RWPE2 (cell line): ENCODE measurements around the gene AKR1C1.
"Not testable (repeated sequence)": the region's sequence is repeated elsewhere in the genome, so short reads cannot be mapped to it uniquely, and the experiment has no call there.

Experiments used
- ATAC-seq: fragments of 200-7000 bp; cut with Tn5 transposase; 3 replicates; pipeline ENCODE4 v1.9.1; 2021; ENCODE audit warnings: low read depth
- DNase-seq: peaks from one replicate; pipeline ENCODE4 v3.0.0-alpha.2; 2020; ENCODE audit warnings: low spot score
- H3K27ac ChIP-seq: fragments of 450-650 bp; 2 replicates; pipeline ENCODE4 v1.5.1; 2017; ENCODE audit warnings: mild to moderate bottlenecking; ENCODE audit not compliant: poor library complexity, severe bottlenecking
- H3K27me3 ChIP-seq: fragments of 250-450 bp; sonication (Bioruptor Pico); 2 replicates; pipeline ENCODE4 v1.5.1; 2021; ENCODE audit warnings: mild to moderate bottlenecking, moderate library complexity; ENCODE audit not compliant: insufficient read depth, poor library complexity, severe bottlenecking
- H3K36me3 ChIP-seq: fragments of 250-450 bp; sonication (Bioruptor Pico); 2 replicates; pipeline ENCODE4 v1.5.1; 2020; ENCODE audit warnings: low read depth, mild to moderate bottlenecking, moderate library complexity
- H3K4me1 ChIP-seq: fragments of 250-450 bp; sonication (Bioruptor Pico); 2 replicates; pipeline ENCODE4 v1.5.1; 2021; ENCODE audit warnings: mild to moderate bottlenecking, moderate library complexity; ENCODE audit not compliant: insufficient read depth, poor library complexity, severe bottlenecking
- H3K4me3 ChIP-seq: fragments of 250-450 bp; sonication (Bioruptor Pico); 2 replicates; pipeline ENCODE4 v1.5.1; 2021; ENCODE audit warnings: mild to moderate bottlenecking, moderate library complexity; ENCODE audit not compliant: severe bottlenecking
- H3K9me3 ChIP-seq: fragments of 250-450 bp; sonication (Bioruptor Pico); 2 replicates; pipeline ENCODE4 v1.5.1; 2021; ENCODE audit warnings: mild to moderate bottlenecking, moderate library complexity; ENCODE audit not compliant: severe bottlenecking
- CTCF ChIP-seq: fragments of 450-650 bp; IDR thresholded peaks from one replicate; pipeline ENCODE4 v1.5.1; 2017; ENCODE audit warnings: mild to moderate bottlenecking, moderate library complexity; ENCODE audit not compliant: poor library complexity, severe bottlenecking

AKR1C1 gene

GRCh38 chr10:5014936-5015335 lies 51.7 kb downstream of the AKR1C1 start:
- DNase-seq (no peak), ATAC-seq (peak; percentile 40; the same call in 1 of the 3 replicates)
- H3K4me3 ChIP-seq: no peak overlapping the region
- H3K9me3 ChIP-seq: no peaks in the 10 kb centered on the region
- no peaks in the 10 kb centered on the region for H3K27me3 ChIP-seq
- H3K27ac ChIP-seq: no peak overlapping the region
- peak; percentile 12 for TF ChIP-seq CTCF
- H3K36me3 ChIP-seq: no peaks in the 10 kb centered on the region
- no peaks in the 10 kb centered on the region for H3K4me1 ChIP-seq

- H3K27ac ChIP-seq: no peak overlapping the region
- no peak overlapping the region for H3K4me3 ChIP-seq
- H3K27me3 ChIP-seq: no peaks in the 10 kb centered on the region
- H3K36me3 ChIP-seq: no peaks in the 10 kb centered on the region
- no peaks in the 10 kb centered on the region for H3K9me3 ChIP-seq
- H3K4me1 ChIP-seq: no peaks in the 10 kb centered on the region
- DNase-seq (no peak), ATAC-seq (no peak)
- no peak for TF ChIP-seq CTCF
Measured at GRCh38 chr10:5018134-5018533, 54.9 kb downstream of the AKR1C1 start.

GRCh38 chr10:5018671-5019277 lies 55.6 kb downstream of the AKR1C1 start:
- ATAC-seq: peak; percentile 93
- H3K27me3 ChIP-seq, H3K4me1 ChIP-seq, H3K27ac ChIP-seq, H3K4me3 ChIP-seq, H3K9me3 ChIP-seq, H3K36me3 ChIP-seq, DNase-seq: not testable (repeated sequence)
- TF ChIP-seq CTCF: peak; percentile 56

GRCh38 chr10:5019770-5020612 lies 56.8 kb downstream of the AKR1C1 start:
- not testable (repeated sequence) for H3K4me1 ChIP-seq, H3K4me3 ChIP-seq, H3K36me3 ChIP-seq, ATAC-seq, DNase-seq, H3K27ac ChIP-seq, H3K9me3 ChIP-seq, H3K27me3 ChIP-seq

GRCh38 chr10:5021624-5022290 lies 58.5 kb downstream of the AKR1C1 start:
- DNase-seq, H3K4me1 ChIP-seq, H3K4me3 ChIP-seq, H3K27ac ChIP-seq, H3K9me3 ChIP-seq, H3K36me3 ChIP-seq, H3K27me3 ChIP-seq: not testable (repeated sequence)
- peak; percentile 77 for ATAC-seq
